GM19463 (cell line): ENCODE results near the gene RFC2.

ENCODE experiments used
- ATAC-seq: cut with Tn5 transposase; IDR thresholded peaks from one replicate; pipeline ENCODE4 v1.9.1; 2021; ENCODE audit warnings: mild to moderate bottlenecking, moderate library complexity; ENCODE audit not compliant: unreplicated experiment

RFC2 gene

GRCh38 chr7:74194686-74195085, 59.5 kb downstream of the RFC2 start:
- no peak for ATAC-seq

- no peak for ATAC-seq
Measured at GRCh38 chr7:74193913-74194312, 60.3 kb downstream of the RFC2 start.

- no peak for ATAC-seq
Measured at GRCh38 chr7:74193054-74193453, 61.1 kb downstream of the RFC2 start.

- no peak for ATAC-seq
Measured at GRCh38 chr7:74191231-74191630, 63.0 kb downstream of the RFC2 start.

GRCh38 chr7:74190259-74190658, 63.9 kb downstream of the RFC2 start:
- no peak for ATAC-seq

GRCh38 chr7:74187915-74188675, 66.1 kb downstream of the RFC2 start:
- no peak for ATAC-seq

- no peak for ATAC-seq
Measured at GRCh38 chr7:74185636-74186035, 68.6 kb downstream of the RFC2 start.

- no peak for ATAC-seq
Measured at GRCh38 chr7:74185016-74185415, 69.2 kb downstream of the RFC2 start.

GRCh38 chr7:74183653-74184450, 70.3 kb downstream of the RFC2 start:
- ATAC-seq: no peak

GRCh38 chr7:74183142-74183541, 71.1 kb downstream of the RFC2 start:
- no peak for ATAC-seq

- no peak for ATAC-seq
Measured at GRCh38 chr7:74182453-74183090, 71.6 kb downstream of the RFC2 start.

GRCh38 chr7:74181821-74182220, 72.4 kb downstream of the RFC2 start:
- ATAC-seq: no peak
